C4-2B (cell line): ENCODE results near the gene DCTPP1.
"Not testable (repeated sequence)": the region's sequence is repeated elsewhere in the genome, so short reads cannot be mapped to it uniquely, and the experiment has no call there.

Experiments used
- H3K27ac ChIP-seq: fragments of 450-650 bp; 2 replicates; pipeline ENCODE4 v1.5.1; 2017
- CTCF ChIP-seq: fragments of 450-650 bp; conservative IDR thresholded peaks from 2 replicates; pipeline ENCODE4 v1.5.1; 2017; ENCODE audit warnings: mild to moderate bottlenecking
- ZFX ChIP-seq: fragments of 450-650 bp; IDR thresholded peaks from 2 replicates; pipeline ENCODE4 v1.6.1; 2017

The DCTPP1 gene

GRCh38 chr16:30472328-30472942 is 42.6 kb upstream of the DCTPP1 start, which contains the start of gene ITGAL:
Gene ITGAL, plus strand, starts transcription at chr16:30472742. Its CDS starts 96 bp downstream, at chr16:30472838.
- H3K27ac ChIP-seq = no peak within 1 kb of the TSS
- TF ChIP-seq ZFX (no peak), CTCF (no peak)

DNA sequence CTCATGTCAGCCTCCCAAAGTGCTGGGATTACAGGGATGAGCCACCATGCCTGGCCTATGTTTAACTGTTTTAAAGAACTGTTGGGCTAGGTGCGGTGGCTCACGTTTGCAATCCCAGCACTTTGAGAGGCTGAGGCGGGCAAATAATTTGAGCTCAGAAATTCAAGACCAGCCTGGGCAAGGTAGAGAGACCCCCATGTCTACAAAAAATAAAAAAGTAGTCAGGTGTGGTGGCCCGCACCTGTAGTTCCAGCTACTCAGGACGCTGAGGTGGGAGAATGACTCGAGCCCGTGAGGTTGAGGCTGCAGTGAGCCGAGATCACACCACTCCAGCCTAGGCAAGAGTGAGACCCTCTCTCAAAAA is 40.8 kb upstream of the DCTPP1 start:
- H3K27ac ChIP-seq = no peak overlapping the region
- no peak for TF ChIP-seq CTCF
- no peak for TF ChIP-seq ZFX

GRCh38 chr16:30470170-30470512 is 40.3 kb upstream of the DCTPP1 start:
- no peak for TF ChIP-seq CTCF
- TF ChIP-seq ZFX = no peak
- H3K27ac ChIP-seq = no peak overlapping the region

- no peak overlapping the region for H3K27ac ChIP-seq
- TF ChIP-seq CTCF = no peak
- TF ChIP-seq ZFX = no peak
Measured at GRCh38 chr16:30464078-30464477, 34.2 kb upstream of the DCTPP1 start.

DNA sequence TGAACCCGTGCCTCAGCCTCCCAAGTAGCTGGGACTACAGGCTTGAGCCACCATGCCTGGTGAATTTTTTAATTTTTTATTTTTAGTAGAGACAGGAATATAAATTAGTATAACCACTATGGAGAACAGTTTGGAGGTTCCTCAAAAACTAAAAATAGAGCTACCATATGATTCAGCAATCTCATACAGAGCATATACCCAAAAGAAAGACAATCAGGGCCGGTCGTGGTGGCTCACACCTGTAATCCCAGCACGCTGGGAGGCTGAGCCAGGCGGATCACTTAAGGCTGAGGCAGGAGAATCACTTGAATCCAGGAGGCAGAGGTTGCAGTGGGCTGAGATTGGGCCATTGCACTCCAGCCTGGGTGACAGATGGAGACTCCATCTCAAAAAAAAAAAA is 31.6 kb upstream of the DCTPP1 start:
- H3K27ac ChIP-seq = not testable (repeated sequence)

DNA sequence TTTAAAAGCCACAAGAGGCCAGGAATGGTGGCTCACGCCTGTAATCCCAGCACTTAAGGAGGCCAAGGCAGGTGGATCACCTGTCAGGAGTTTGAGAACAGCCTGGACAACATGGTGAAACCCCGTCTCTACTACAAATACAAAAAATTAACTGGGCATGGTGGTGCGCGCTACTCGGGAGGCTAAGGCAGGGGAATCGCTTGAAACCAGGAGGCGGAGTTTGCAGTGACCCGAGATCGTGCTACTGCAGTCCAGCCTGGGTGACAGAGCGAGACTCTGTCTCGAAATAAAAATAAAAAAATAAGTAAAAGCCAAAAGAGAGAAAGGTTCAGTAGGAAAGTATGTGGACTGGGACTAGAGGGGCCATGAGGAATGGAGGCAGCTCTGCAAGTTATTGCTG is 29.6 kb upstream of the DCTPP1 start:
- no peak overlapping the region for H3K27ac ChIP-seq
- TF ChIP-seq CTCF (no peak), ZFX (no peak)

GRCh38 chr16:30458561-30459394 is 28.9 kb upstream of the DCTPP1 start:
- TF ChIP-seq CTCF (no peak), ZFX (no peak)
- no peak overlapping the region for H3K27ac ChIP-seq
